Activated T-cell treated with anti-CD3 and anti-CD28 coated beads, Interleukin-2, amount 50 U/mL, for 48 hours (primary cell): Measurements from ENCODE around the gene CNR2.
"Not testable (repeated sequence)": the region's sequence is repeated elsewhere in the genome, so short reads cannot be mapped to it uniquely, and the experiment has no call there.

ENCODE experiments used
- DNase-seq, 2 experiments: peaks; one replicate each; pipeline ENCODE4 v3.0.0-alpha.2; 2020

Gene CNR2

GRCh38 chr1:23827717-23828116 lies 85.4 kb downstream of the CNR2 start:
- DNase-seq = no peak

- not testable (repeated sequence) for DNase-seq
Observed at GRCh38 chr1:23826590-23826989, 86.6 kb downstream of the CNR2 start.

GRCh38 chr1:23825762-23826522 lies 87.2 kb downstream of the CNR2 start:
- no peak for DNase-seq

GRCh38 chr1:23825076-23825761 lies 87.9 kb downstream of the CNR2 start, which contains the start of gene HMGCL:
Gene HMGCL (minus strand): TSS chr1:23825429. CDS start chr1:23825415, 14 bp downstream.
- peak; percentile 90 to 92 for DNase-seq

GRCh38 chr1:23824711-23825075 lies 88.5 kb downstream of the CNR2 start:
- no peak for DNase-seq

- DNase-seq = no peak
Observed at GRCh38 chr1:23823767-23824166, 89.4 kb downstream of the CNR2 start.
